ENCODE measurements around the gene TENT5A. TPM values are rescaled to one million over a fixed set of nuclear protein-coding genes. Genes with fewer than 3 reads are reported as not detected.
"Not testable (repeated sequence)": the region's sequence is repeated elsewhere in the genome, so short reads cannot be mapped to it uniquely, and the experiment has no call there.

Gene TENT5A
- total RNA-seq, 1 donor from 2014 or later = 2.9 TPM

GRCh38 chr6:81749707-81750106 is 2.8 kb downstream of the TENT5A start:
- ATAC-seq = no peak

GRCh38 chr6:81748994-81749393 is 3.5 kb downstream of the TENT5A start:
- ATAC-seq = no peak

DNA sequence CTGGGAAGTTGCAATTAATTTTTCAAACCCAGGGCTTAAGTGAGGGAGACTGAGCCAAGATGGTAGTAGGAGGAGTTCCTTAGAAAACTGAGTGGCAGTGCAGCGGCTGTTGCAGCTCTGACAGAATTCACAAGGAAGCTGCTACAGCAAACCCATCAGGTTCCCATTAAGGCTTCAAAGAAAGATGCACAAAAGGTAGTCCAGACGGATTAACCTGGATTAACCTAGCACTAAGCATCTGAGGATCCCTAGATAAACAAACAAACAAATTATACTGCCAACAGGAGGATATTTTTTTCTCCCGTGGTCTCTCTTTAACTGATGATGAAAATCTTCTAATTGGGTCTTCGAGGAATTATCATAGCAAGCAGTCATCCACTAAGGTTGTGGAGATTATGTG is 5.2 kb downstream of the TENT5A start:
- ATAC-seq = no peak

GRCh38 chr6:81744131-81744530 is 8.3 kb downstream of the TENT5A start:
- ATAC-seq = no peak

GRCh38 chr6:81743649-81744048 is 8.8 kb downstream of the TENT5A start:
- no peak for ATAC-seq

DNA sequence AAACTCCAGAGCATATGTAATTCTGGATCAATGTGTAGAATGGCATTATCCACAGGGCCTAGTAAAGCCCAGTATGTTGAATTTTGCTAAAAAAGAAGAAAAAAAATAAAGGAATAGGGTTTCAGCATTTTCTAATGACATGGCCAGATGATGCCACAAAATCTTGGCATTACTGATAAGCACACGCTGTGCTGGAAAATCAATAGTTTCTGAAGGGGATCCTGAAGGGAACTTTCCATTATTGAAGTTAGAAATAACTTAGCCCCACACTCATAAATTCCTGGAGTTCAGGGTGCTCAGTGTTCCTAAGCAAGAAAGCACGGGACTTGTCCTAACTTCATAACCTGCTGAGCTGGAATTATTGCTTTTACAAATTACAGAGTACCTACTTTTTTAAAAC is 10.8 kb downstream of the TENT5A start:
- ATAC-seq = no peak

GRCh38 chr6:81740591-81740990 is 11.9 kb downstream of the TENT5A start:
- ATAC-seq = not testable (repeated sequence)

GRCh38 chr6:81739230-81740195 is 13.0 kb downstream of the TENT5A start:
- ATAC-seq = no peak

DNA sequence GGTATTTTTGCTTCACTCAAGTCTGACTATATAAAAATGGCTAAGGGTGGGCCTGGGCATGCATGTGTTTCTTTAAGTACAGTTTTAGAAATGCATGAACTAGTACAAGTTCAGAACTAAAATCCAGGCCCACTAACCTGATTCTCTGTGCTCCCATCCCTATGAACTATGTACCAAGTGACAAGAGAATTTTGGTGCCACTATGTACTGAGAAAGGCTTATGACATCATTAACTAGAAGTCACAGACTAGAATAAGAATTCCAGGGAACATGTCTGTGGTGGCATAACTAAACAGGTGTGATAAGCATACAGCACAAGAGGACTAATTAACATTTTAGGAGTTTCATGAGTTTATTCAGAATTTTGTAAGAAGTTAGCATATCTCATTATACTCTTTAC is 16.1 kb downstream of the TENT5A start:
- no peak for ATAC-seq

GRCh38 chr6:81735756-81736380 is 16.6 kb downstream of the TENT5A start:
- ATAC-seq = no peak

DNA sequence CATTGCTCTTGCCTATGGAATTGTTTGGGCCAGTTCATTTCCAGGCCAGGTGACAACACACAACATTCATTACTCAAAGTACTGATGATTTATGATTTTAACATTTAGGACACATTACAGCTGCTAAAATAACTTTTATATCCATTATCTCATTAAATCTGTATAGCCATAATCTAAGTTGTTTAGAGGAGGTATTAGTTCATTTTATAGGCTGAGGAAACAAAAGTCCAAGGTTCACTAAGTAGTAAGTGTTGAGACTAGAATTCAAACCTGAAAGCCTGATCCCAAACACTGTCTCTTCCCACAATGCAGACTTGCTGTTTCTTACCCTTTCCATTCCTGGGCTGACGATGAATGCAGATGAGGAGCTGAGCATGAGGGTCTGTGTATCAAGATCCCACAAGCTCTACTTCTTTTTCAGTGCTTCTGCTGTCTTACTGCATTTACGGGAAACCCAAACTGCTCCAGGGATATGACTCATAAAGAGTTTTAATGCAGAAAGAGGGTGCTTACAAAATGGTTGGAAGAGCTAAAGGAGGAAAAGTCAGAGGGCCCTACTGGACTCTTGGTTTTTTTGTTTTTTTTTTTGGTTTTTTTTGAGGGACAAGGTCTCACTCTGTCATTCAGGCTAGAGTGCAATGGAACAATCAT is 17.9 kb downstream of the TENT5A start:
- ATAC-seq = no peak

- no peak for ATAC-seq
Measured at GRCh38 chr6:81734081-81734480, 18.4 kb downstream of the TENT5A start.

GRCh38 chr6:81731814-81732213 is 20.7 kb downstream of the TENT5A start:
- no peak for ATAC-seq

GRCh38 chr6:81727876-81728517 is 24.5 kb downstream of the TENT5A start:
- no peak for ATAC-seq

DNA sequence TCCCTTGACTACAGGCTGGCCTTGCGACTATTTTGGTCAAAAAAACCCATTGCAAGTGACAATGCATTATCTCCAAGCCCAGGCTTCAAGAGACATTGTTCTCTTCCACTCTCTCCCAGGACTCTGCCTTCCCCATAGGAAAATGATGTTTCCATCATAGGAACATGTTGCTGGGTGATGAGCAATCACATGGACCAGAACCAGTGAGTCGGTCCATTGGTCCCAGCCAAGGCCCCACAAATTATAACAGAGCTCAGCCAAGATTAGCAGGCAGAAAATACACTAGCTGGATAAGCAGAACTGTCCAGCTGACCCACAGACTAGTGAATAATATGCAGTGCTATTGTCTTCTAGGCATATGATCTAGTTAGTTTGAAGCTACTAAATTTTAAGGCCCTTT is 27.4 kb downstream of the TENT5A start:
- ATAC-seq = no peak

DNA sequence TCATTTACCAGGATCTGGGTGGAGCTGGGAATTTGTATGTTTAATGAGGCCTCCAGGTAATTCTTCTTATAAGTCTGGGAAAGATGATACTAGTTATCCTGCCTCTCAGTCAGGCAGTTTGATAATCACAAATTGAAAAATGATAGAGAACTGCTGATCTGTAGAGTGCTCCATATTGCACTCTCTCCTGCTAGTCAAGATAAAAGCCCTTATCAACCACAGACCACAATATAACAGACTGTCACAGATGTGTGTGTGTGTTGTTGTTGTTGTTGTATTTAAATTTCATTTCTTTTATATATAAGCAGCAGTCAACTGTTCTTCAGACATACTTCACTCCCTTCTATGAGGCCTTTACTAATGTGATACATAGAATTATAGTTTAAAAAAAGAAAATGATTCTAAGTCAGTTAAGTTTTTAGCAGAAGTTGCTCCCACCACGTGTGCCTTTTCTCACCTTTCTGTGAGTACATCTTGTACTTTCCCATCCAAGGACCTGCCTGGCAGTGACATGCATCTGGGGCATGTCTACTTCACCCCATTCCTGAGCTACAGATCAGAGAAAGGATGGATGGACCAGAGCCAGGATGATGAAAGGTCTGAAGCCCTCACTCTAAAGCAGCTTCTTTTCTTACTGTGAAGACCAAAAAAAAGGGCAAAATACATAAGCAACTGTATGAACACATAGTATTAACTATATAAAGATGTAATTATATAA is 29.8 kb downstream of the TENT5A start:
- no peak for ATAC-seq

GRCh38 chr6:81720427-81720826 is 32.1 kb downstream of the TENT5A start:
- ATAC-seq = no peak

DNA sequence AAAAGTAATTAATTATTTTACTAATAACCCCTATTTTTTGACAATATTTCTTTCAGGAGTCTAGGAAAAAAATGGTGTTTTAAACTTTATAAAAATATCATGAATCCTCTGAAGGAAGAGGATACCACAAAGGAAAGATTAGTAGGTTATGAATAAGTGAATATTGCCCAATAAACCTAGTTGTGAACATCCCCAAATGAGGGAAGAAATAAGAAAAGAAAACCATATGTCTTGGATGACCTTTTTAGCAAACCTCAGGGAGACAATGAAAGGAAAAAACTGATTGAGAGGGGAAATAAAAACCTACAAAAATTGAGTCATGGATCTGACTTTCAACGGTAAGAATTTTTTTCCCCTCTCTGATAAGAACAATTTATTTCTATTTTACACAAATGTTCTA is 34.4 kb downstream of the TENT5A start:
- no peak for ATAC-seq

DNA sequence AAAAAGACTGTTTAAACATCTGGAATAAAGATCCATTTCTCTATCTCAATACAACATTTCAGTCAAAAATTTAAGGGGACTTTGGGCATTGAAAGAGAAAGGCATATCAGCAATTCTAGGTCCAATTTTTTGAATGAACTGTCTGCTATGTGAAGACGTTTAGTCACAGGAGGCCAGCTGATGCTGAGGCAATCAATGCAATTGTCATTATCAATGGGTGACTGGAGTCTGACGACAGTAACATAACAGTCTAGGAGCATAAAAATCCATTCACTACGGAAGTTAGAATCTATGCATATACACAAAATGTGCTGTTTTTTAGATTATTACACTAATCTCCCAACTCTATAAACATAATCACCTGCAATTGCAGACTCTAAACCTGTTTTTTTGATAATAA is 37.8 kb downstream of the TENT5A start:
- ATAC-seq = no peak

GRCh38 chr6:81713205-81713604 is 39.3 kb downstream of the TENT5A start:
- ATAC-seq = no peak

DNA sequence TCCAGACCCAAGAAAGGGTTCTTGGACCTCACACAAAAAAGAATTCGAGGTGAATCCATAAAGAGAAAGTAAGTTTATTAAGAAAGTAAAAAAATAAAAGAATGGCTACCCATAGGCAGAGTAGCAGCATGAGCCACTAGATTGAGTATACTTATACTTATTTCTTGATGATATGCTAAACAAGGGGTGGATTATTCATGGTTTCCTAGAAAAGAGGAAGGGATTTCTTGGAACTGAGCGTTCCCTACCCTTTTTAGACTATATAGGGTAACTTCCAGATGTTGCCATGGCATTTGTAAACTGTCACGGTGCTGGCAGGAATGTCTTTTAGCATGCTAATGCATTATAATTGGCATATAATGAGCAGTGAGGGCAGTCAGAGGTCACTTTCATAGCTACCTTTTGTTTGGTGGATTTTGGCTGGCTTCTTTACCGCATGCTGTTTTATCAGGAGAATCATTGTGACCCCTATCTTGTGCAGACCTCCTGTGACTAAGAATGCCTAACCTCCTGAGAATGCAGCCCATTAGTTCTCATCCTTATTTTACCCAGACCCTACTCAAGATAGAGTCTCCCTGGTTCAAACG is 44.3 kb downstream of the TENT5A start:
- no peak for ATAC-seq

GRCh38 chr6:81704700-81705099 is 47.8 kb downstream of the TENT5A start:
- no peak for ATAC-seq

Measured in esophagus mucosa (tissue), 1 donor.